Activated T-cell treated with anti-CD3 and anti-CD28 coated beads, Interleukin-2, amount 50 U/mL, for 4 hours (primary cell): Measurements from ENCODE around the gene SENP3. TPM values are rescaled to one million over a fixed set of nuclear protein-coding genes. Genes with fewer than 3 reads are reported as not detected.

Experiments
- ATAC-seq, 2 donors: fragments of 200-7000 bp; cut with Tn5 transposase; one replicate each; pipeline ENCODE4 v1.10.0; 2021
- DNase-seq: peaks from one replicate; pipeline ENCODE4 v3.0.0-alpha.2; 2020
- H3K27me3 Mint-ChIP-seq: one replicate; pipeline ENCODE4 v1.8.0; 2021; ENCODE audit warnings: low read depth, mixed read lengths
- H3K36me3 Mint-ChIP-seq: one replicate; pipeline ENCODE4 v1.8.0; 2022; ENCODE audit warnings: mixed read lengths; ENCODE audit not compliant: insufficient read depth
- H3K4me1 Mint-ChIP-seq: one replicate; pipeline ENCODE4 v1.8.0; 2021; ENCODE audit warnings: low read depth, mixed read lengths
- H3K4me3 Mint-ChIP-seq: one replicate; pipeline ENCODE4 v1.8.0; 2021; ENCODE audit warnings: mild to moderate bottlenecking, moderate library complexity, mixed read lengths
- H3K9me3 Mint-ChIP-seq: one replicate; pipeline ENCODE4 v1.8.0; 2021; ENCODE audit warnings: mixed read lengths
- total RNA-seq, 3 donors: library from RNA; stranded (reverse); gene quantifications; one replicate each; pipeline ENCODE4 v1.2.1, GENCODE V29; 2021

Gene SENP3
- total RNA-seq, 3 donors from 2014 or later = 138 to 153 (median 146) TPM

DNA sequence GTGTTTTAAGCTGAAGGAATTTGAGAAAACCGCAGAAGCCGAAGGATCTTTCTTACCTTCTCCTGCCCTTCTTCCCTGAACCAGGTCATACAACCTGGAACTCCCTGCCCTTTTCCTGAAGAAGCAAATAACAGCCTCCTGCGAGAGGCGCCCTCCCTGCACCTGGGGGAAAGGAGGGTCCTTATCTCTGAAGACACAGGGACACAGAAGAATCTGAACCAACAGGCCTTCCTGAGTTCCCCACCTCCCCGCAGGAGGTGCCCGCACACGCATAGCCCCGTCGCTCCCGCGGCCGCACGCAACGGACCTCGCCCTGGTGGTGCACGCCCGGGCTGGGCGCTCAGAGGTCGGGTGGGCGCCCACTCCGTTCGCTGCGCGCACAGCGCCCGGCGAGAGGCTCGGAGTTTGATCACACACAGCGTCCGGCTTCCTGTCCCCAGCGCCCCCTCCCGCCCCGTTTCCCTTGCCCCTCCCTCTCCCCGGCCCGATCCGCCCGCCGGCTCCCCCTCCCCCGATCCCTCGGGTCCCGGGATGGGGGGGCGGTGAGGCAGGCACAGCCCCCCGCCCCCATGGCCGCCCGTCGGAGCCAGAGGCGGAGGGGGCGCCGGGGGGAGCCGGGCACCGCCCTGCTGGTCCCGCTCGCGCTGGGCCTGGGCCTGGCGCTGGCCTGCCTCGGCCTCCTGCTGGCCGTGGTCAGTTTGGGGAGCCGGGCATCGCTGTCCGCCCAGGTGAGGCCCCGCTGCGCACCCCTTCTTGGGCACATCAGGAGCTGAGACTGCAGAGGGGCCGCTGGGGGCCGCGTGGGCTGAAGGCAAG lies 12.9 kb upstream of the SENP3 start, which contains the start of gene TNFSF12:
Gene TNFSF12, plus strand, starts transcription at position 474 of the 816 bp plus-strand sequence. Its CDS starts 96 bp downstream, at position 570.
- no peaks in the 10 kb centered on the region for H3K36me3 Mint-ChIP-seq
- H3K9me3 Mint-ChIP-seq = no peaks in the 10 kb centered on the region
- H3K27me3 Mint-ChIP-seq = no peaks in the 10 kb centered on the region
- H3K4me3 Mint-ChIP-seq = peak within 1 kb of the TSS; percentile 79
- H3K4me1 Mint-ChIP-seq = peaks cover 50% of the 10 kb centered on the region
- ATAC-seq (peak; percentile 72 to 73), DNase-seq (peak; percentile 37)

DNA sequence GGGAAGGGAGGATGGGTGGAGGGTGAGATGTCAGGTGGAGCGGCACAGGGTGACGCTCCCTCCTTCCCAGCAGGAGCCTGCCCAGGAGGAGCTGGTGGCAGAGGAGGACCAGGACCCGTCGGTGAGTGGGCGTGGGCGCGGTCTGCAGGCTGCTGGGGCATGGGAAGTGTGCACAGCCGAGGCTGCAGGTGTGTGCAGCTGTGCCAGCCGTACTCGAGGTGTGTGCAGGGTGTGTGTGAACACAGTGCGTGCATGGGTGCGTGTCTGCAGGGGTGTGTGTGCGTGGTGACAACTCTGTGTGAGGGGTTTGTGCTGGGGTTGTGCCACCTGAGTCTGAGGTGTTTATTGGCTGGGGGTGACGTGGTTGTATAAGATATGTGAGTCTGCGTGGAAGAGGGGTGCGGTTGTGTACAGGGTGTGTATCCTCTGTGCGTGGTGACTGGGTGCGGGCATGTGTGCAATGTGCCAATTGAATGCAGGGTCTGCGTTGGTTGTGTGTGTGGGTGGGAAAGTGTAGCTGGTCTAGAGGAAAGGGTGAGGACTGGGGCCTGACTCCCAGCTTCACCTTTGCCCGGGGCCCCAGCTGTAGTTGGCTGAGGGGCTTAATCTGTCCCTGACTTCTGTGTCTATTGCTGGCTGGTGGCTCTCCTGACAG lies 12.2 kb upstream of the SENP3 start:
- peak; percentile 24 for DNase-seq
- Mint-ChIP-seq H3K36me3 (no peaks in the 10 kb centered on the region), H3K4me3 (peak overlapping the region; percentile 71), H3K27me3 (no peaks in the 10 kb centered on the region), H3K4me1 (peaks cover 53% of the 10 kb centered on the region), H3K9me3 (no peaks in the 10 kb centered on the region)
- peak; percentile 60 to 63 for ATAC-seq

DNA sequence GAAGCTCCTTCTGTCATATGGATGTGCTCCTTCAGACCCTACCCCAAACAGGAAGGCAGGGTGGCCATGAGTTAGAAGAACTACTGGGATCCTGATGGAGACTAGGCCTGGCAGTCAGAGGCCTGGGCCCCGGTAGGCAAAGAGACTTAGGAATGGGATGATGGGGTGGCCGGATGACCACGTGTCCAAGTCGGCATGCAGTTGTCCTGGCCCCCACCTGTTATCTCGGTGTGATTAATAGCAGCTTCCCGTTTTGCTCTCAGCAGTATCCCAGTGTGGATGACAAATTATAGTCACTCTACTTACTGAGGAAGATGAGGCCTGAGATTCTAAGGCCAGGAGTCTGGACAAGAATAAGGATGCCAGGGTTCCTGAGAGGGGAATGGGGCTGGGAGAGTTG lies 11.4 kb upstream of the SENP3 start:
- DNase-seq (no peak), ATAC-seq (no peak)
- Mint-ChIP-seq H3K4me3 (no peak overlapping the region), H3K27me3 (no peaks in the 10 kb centered on the region), H3K36me3 (no peaks in the 10 kb centered on the region), H3K9me3 (no peaks in the 10 kb centered on the region), H3K4me1 (peaks cover 61% of the 10 kb centered on the region)

DNA sequence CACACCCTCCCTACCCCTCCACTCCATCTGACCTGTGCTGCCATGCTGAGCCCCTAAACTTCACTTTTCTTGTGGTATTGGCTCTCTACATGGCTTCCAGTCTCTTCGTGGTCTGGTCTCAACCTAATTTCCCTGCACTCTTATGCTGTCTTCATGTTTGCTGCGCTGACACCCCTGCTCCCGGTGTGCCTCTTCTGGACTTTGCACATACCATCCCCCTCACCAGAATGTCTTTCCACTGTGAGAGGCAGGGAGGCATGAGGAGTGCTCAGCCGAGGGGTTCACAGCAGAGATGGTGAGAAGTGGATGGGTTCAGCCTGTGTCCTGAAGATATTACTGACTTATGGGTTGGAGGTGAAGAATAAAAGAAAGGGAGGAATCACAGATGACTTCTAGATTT lies 10.3 kb upstream of the SENP3 start:
- H3K4me1 Mint-ChIP-seq = peaks cover 66% of the 10 kb centered on the region
- H3K27me3 Mint-ChIP-seq = no peaks in the 10 kb centered on the region
- H3K36me3 Mint-ChIP-seq = peaks cover under 1% of the 10 kb centered on the region
- H3K9me3 Mint-ChIP-seq = no peaks in the 10 kb centered on the region
- no peak for ATAC-seq
- no peak for DNase-seq
- no peak overlapping the region for H3K4me3 Mint-ChIP-seq

DNA sequence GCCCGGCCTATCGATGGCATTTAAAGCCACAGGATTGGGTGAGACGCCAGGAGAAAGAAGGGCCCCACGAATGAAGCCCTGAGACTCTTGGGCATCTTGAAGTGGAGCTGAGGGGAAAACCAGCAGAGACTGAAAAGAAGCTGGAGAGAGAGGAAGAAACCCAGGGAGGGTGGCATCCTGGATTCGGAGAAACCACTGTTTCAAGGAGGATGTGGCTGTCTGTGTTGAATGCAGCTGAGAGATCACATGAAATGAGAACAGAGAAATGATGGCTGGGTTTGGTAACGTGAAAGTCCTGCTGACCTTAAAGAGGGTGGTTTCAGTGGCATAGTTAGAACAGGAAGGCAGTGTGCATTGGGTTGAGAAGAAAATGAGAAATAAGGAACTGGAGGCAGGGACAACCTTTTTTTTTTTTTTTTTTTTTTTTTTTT lies 9.1 kb upstream of the SENP3 start:
- ATAC-seq = peak; percentile 25 to 36
- no peak for DNase-seq
- no peaks in the 10 kb centered on the region for H3K27me3 Mint-ChIP-seq
- no peaks in the 10 kb centered on the region for H3K9me3 Mint-ChIP-seq
- peak overlapping the region; percentile 62 for H3K4me3 Mint-ChIP-seq
- H3K4me1 Mint-ChIP-seq = peaks cover 66% of the 10 kb centered on the region
- peaks cover 4% of the 10 kb centered on the region for H3K36me3 Mint-ChIP-seq

DNA sequence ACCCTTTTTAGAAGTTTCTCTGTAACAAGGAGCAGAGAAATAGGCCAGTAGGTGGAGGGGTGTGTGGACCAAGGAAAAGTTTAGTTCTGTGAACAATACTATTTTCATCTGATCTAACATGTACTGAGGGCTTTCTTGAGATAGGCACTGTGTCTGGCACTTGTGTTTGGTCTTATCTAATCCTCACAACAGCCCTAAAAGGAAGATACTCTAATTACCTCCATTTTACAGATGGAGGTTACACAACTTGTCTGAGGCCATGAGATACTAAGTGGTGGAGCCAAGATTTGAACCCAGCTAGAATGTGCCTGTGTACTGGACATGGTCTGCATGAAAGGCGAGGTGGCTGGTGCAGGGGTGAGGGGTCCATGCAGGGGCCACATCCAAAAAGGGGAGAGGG lies 8.4 kb upstream of the SENP3 start:
- DNase-seq (no peak), ATAC-seq (no peak)
- Mint-ChIP-seq H3K36me3 (peaks cover 4% of the 10 kb centered on the region), H3K4me1 (peaks cover 66% of the 10 kb centered on the region), H3K27me3 (no peaks in the 10 kb centered on the region), H3K9me3 (no peaks in the 10 kb centered on the region), H3K4me3 (no peak overlapping the region)

DNA sequence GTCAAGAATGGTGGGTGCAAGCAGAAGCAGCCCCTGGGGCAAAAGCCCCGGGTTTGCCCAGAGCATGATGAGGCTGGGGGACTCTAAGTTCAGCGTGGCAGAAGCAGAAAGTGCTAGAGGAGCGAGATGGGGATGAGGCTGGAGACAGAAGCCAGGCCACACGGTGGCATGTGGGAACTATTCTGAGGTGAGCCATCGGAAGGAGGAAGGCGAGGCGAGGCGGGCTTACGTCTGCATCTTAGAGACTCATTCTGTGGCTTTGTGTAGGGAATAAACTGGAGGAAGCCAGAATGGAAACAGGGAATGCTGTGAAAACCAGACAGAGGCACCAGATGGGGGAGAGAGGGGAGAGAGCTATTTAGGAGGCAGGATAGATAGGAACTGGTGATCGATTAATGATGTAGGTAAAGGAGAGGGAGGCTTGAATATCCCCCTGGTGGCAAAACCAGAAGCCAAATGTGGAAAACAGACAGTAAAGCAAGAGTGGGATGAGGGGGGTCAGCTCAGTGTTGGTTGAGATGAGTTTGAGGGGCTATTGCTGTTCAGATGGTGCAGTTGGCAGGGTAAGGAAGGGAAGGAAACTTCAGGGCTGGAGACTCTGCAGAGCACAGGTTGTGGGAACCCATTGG lies 6.3 kb upstream of the SENP3 start:
- no peak for DNase-seq
- Mint-ChIP-seq H3K36me3 (peaks cover 4% of the 10 kb centered on the region), H3K27me3 (no peaks in the 10 kb centered on the region), H3K4me1 (peaks cover 65% of the 10 kb centered on the region), H3K9me3 (no peaks in the 10 kb centered on the region), H3K4me3 (no peak overlapping the region)
- no peak for ATAC-seq

DNA sequence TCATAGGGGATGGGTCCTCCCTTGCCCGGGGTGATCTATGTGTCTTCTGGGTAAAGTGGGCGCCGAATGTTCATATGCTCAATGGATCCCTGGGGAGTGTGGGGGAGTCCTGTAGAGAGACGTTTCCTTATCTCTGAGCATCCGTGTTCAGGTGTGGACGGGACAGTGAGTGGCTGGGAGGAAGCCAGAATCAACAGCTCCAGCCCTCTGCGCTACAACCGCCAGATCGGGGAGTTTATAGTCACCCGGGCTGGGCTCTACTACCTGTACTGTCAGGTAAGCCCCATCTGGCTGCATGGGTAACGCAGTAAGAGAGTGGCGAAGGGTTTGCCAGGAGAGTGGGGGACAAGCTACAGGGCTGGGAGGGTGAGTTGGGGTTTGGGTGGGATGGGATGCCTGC lies 5.1 kb upstream of the SENP3 start:
- H3K4me3 Mint-ChIP-seq = no peak overlapping the region
- H3K9me3 Mint-ChIP-seq = no peaks in the 10 kb centered on the region
- H3K36me3 Mint-ChIP-seq = peaks cover 4% of the 10 kb centered on the region
- no peak for ATAC-seq
- H3K27me3 Mint-ChIP-seq = no peaks in the 10 kb centered on the region
- DNase-seq = no peak
- H3K4me1 Mint-ChIP-seq = peaks cover 60% of the 10 kb centered on the region

DNA sequence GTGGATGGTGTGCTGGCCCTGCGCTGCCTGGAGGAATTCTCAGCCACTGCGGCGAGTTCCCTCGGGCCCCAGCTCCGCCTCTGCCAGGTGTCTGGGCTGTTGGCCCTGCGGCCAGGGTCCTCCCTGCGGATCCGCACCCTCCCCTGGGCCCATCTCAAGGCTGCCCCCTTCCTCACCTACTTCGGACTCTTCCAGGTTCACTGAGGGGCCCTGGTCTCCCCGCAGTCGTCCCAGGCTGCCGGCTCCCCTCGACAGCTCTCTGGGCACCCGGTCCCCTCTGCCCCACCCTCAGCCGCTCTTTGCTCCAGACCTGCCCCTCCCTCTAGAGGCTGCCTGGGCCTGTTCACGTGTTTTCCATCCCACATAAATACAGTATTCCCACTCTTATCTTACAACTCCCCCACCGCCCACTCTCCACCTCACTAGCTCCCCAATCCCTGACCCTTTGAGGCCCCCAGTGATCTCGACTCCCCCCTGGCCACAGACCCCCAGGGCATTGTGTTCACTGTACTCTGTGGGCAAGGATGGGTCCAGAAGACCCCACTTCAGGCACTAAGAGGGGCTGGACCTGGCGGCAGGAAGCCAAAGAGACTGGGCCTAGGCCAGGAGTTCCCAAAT lies 4.5 kb upstream of the SENP3 start:
- Mint-ChIP-seq H3K27me3 (no peaks in the 10 kb centered on the region), H3K4me3 (no peak overlapping the region), H3K4me1 (peaks cover 56% of the 10 kb centered on the region), H3K9me3 (no peaks in the 10 kb centered on the region), H3K36me3 (peaks cover 4% of the 10 kb centered on the region)
- DNase-seq = no peak
- no peak for ATAC-seq

DNA sequence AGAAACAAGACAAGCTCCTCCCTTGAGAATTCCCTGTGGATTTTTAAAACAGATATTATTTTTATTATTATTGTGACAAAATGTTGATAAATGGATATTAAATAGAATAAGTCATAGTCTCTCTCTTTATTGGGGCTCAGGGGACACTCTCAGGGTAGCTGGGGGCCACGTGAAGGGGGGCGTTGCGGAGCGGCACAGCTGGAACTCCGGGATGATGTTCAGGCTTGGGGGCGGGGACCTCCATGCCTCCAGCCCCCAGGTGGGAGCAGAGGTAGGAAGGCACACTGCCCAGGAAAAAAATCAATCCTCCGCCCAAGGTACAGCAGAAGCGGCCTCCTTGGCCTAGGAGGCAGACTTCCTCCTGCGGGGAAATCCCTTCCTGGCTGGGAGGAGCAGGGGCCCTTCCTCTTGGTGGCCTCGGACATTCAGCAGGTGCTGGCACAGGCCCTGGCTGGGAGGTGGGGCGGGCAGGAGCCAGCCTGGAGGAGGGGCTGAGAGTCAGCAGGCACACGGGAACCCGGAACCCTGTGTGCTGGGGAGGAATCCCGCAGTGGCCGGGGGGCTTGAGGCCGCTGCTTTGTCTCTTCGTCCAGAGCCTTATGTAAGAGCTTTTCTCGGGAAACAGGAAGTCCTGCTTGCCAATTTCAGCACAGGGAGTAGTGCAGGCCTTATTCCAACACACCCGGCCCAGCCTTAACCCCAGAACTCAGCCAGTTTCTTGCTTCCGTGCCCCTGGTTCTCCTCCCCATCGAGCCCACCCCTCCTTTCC lies 3.8 kb upstream of the SENP3 start:
- H3K4me1 Mint-ChIP-seq = peaks cover 55% of the 10 kb centered on the region

DNA sequence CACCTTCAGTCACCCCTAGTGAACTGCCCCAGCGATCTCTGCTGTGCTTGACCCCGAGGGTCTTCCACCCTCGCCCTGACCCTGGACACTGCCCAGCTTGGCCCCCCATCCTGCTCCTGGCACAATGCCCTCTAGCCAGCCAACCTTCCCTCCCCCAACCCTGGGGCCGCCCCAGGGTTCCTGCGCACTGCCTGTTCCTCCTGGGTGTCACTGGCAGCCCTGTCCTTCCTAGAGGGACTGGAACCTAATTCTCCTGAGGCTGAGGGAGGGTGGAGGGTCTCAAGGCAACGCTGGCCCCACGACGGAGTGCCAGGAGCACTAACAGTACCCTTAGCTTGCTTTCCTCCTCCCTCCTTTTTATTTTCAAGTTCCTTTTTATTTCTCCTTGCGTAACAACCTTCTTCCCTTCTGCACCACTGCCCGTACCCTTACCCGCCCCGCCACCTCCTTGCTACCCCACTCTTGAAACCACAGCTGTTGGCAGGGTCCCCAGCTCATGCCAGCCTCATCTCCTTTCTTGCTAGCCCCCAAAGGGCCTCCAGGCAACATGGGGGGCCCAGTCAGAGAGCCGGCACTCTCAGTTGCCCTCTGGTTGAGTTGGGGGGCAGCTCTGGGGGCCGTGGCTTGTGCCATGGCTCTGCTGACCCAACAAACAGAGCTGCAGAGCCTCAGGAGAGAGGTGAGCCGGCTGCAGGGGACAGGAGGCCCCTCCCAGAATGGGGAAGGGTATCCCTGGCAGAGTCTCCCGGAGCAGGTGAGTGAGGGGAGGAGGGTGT lies 3.0 kb upstream of the SENP3 start, which contains the start of gene TNFSF13:
Gene TNFSF13, plus strand, starts transcription at position 207 of the 776 bp plus-strand sequence. Its CDS starts 290 bp downstream, at position 497.
- no peaks in the 10 kb centered on the region for H3K27me3 Mint-ChIP-seq
- ATAC-seq = no peak
- peaks cover 47% of the 10 kb centered on the region for H3K4me1 Mint-ChIP-seq
- H3K36me3 Mint-ChIP-seq = peaks cover 9% of the 10 kb centered on the region
- no peaks in the 10 kb centered on the region for H3K9me3 Mint-ChIP-seq
- DNase-seq = no peak
- H3K4me3 Mint-ChIP-seq = peak within 1 kb of the TSS; percentile 45

More for the DNA sequence above, 3.8 kb upstream of the SENP3 start:
- Mint-ChIP-seq H3K36me3 (peaks cover 9% of the 10 kb centered on the region), H3K9me3 (no peaks in the 10 kb centered on the region), H3K4me3 (peak overlapping the region; percentile 45), H3K27me3 (no peaks in the 10 kb centered on the region)
- no peak for DNase-seq
- ATAC-seq = no peak

DNA sequence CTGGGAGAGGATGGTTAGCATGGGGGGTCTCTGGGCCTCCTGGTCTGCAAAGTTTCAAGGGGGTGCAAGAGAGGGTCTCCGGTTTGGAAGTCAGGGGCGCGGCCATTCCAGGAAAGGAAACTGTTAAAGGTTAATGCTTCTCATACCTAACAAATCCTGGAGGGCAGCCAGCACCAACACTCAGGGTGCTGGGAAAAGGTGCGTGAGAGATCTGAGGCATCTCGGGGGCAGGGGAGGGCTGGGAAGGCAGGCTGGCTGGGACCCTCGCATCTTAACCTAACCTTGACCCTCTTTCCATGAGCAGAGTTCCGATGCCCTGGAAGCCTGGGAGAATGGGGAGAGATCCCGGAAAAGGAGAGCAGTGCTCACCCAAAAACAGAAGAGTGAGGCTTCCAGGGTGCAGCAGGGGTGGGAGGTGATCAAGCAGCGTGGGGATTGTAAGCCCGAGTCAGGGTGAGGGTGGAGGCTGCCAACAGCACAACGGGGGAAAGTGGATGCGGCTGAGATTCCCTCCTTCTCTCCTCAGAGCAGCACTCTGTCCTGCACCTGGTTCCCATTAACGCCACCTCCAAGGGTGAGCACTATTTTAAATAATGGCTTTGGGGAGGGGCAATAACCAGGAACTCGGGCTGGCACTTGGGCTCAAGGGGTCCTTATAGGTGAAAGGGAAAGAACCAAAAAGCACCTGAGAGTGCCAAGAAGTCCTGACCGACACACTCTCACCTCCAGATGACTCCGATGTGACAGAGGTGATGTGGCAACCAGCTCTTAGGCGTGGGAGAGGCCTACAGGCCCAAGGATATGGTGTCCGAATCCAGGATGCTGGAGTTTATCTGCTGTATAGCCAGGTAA lies 2.2 kb upstream of the SENP3 start:
- H3K4me3 Mint-ChIP-seq = peak overlapping the region; percentile 96
- DNase-seq (no peak), ATAC-seq (no peak)
- no peaks in the 10 kb centered on the region for H3K27me3 Mint-ChIP-seq
- H3K36me3 Mint-ChIP-seq = peaks cover 11% of the 10 kb centered on the region
- peaks cover 48% of the 10 kb centered on the region for H3K4me1 Mint-ChIP-seq
- H3K9me3 Mint-ChIP-seq = no peaks in the 10 kb centered on the region
